Esophagus squamous epithelium (tissue), 4 donors: ENCODE results near the gene SHTN1.

ENCODE experiments used
- POLR2A ChIP-seq, 4 donors: fragments of 450-650 bp; IDR thresholded peaks; one replicate each; pipeline ENCODE4 v1.6.1; 2017; ENCODE audit warnings: antibody characterized with exemption in 4 of 4, mild to moderate bottlenecking in 4 of 4, moderate library complexity in 3 of 4
- TF ChIP-seq, protein P1 (sequence below), 6 experiments: fragments of 450-650 bp in 4 of 6; fragments of 200-600 bp in 2 of 6; sonication (generic) in 2 of 6; IDR thresholded peaks; one replicate each; pipeline ENCODE4 v1.5.1; 2016 to 2019; ENCODE audit warnings: antibody characterized with exemption in 6 of 6, mild to moderate bottlenecking in 4 of 6, moderate library complexity in 4 of 6

- TF ChIP-seq, protein P1, sequence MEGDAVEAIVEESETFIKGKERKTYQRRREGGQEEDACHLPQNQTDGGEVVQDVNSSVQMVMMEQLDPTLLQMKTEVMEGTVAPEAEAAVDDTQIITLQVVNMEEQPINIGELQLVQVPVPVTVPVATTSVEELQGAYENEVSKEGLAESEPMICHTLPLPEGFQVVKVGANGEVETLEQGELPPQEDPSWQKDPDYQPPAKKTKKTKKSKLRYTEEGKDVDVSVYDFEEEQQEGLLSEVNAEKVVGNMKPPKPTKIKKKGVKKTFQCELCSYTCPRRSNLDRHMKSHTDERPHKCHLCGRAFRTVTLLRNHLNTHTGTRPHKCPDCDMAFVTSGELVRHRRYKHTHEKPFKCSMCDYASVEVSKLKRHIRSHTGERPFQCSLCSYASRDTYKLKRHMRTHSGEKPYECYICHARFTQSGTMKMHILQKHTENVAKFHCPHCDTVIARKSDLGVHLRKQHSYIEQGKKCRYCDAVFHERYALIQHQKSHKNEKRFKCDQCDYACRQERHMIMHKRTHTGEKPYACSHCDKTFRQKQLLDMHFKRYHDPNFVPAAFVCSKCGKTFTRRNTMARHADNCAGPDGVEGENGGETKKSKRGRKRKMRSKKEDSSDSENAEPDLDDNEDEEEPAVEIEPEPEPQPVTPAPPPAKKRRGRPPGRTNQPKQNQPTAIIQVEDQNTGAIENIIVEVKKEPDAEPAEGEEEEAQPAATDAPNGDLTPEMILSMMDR (IDR thresholded peaks at IDR 0.05): no peak
- TF ChIP-seq POLR2A (IDR thresholded peaks at IDR 0.05): no peak
Measured at GRCh38 chr10:116913695-116914094, 91.3 kb downstream of the SHTN1 start.
